Measurements from ENCODE around the gene OXER1.
"Not testable (repeated sequence)": the region's sequence is repeated elsewhere in the genome, so short reads cannot be mapped to it uniquely, and the experiment has no call there.

The OXER1 gene

GRCh38 chr2:42752816-42753813, 10.8 kb downstream of the OXER1 start:
- no peak overlapping the region for H3K4me3 ChIP-seq (ENCODE audit: low read depth, low read length)

DNA sequence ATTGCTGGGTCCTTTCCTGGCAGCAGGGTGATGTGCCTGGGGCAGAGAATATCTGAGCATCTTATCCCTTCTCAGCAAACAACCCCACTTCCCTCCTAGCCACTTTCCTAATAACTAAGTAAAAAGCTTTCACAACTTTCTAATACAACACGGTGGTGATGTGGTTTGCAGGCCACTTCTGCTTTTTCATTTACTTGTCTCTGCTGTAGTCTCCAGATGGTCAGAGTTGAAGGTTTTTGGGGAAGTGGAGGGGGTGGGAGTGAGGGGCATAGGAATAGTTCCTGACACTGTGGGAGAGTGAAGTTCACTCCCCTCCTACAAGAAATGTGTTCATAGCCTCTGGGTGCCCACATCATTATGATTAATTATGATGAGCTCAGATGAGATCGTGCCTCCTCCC, 11.6 kb downstream of the OXER1 start:
- H3K4me3 ChIP-seq (ENCODE audit: low read depth, low read length), result no peak overlapping the region

DNA sequence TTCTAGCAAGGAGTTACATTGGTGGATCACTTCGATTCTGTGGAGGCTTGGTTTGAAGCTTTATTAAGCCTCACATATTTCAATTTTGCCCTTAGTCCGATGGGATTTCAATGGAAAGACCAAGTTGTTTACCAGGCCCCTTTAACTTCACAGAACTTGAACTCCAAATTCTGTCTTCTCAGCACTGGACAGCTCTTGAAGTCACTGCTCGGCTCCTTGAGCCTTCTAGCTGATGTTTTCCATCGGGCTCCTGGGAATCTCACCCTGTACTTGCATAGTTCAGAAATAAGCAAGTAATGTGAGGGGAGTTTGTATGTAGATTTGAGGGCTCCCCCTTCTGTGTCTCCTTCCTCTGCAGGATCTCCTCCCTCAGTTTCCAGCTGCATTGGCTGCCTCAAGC, 15.1 kb downstream of the OXER1 start:
- H3K4me3 ChIP-seq (ENCODE audit: low read depth, low read length), result no peak overlapping the region

- no peak overlapping the region for H3K4me3 ChIP-seq (ENCODE audit: low read depth, low read length)
Observed at GRCh38 chr2:42747422-42747821, 16.5 kb downstream of the OXER1 start.

DNA sequence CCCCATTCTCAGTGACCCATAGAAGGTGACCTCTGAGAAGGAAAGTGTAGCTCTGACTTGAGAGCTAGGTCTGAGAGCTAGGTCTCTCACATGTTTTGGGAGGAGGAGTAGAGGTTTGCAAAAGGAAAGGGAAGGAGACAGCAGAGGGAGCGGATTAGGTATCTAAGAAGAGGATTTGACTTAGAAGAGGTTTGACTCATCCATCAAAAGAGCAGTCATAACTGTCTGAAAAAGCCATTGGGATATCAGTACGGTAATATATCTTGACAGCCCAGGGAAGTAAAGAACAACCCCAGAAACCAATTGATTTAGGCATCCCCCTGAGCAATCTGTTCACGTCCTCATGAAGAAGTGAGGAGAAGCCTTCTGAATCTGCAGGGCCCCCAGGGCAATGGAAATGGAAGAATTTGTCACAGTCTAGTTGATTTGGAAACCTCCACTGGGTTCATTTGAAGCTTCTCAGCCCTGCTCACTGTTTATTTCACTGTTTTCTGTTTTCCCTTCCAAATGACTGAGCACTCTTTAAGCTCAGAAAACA, 19.3 kb downstream of the OXER1 start:
- H3K4me3 ChIP-seq (ENCODE audit: low read depth, low read length), result no peak overlapping the region

- no peak overlapping the region for H3K4me3 ChIP-seq (ENCODE audit: low read depth, low read length)
Observed at GRCh38 chr2:42743659-42743990, 20.3 kb downstream of the OXER1 start.

DNA sequence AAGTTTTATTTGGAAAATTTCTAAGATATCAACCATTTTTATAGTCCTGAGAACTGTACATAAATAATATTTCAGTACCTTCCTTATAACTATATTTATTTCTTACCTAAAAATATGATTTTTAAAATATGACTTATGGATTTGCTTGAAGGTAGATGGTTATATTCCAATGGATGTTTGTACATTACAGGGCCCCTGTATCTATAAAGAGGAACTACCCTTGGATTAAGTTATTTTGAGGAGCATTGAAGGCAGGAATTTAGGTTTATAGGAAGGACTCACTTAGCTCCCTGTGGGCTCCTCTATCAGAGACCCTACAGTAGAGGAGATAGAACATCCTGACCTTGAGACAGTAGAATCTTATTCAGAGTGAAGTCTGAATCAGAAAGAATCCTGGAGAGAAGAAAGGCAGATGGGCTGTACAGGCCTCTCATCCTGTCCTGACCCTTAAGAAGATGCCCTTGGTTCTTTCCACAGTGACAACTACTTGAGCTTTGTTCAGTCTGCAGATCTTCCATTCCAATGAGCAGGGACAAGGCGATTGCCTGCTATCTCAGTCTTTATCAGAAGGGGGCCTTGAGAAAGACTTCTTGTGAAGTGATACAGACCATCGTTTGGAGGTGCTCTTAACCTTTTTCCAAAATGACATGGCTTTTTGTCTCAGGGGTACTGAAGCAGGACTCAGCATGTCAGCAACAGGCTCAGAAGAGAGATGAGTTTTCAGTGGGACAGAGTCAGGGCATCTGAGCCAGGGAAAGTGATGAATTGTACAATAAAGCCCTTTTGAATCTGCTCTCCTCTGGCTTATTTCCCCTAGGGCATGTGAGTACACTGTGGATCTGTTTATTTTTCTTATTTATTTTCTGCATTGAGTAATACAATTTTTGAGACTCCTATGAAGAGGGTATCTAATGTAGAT, 20.9 kb downstream of the OXER1 start:
- no peak overlapping the region for H3K4me3 ChIP-seq (ENCODE audit: low read depth, low read length)

- H3K4me3 ChIP-seq (ENCODE audit: low read depth, low read length), result no peak overlapping the region
Observed at GRCh38 chr2:42741140-42741539, 22.8 kb downstream of the OXER1 start.

DNA sequence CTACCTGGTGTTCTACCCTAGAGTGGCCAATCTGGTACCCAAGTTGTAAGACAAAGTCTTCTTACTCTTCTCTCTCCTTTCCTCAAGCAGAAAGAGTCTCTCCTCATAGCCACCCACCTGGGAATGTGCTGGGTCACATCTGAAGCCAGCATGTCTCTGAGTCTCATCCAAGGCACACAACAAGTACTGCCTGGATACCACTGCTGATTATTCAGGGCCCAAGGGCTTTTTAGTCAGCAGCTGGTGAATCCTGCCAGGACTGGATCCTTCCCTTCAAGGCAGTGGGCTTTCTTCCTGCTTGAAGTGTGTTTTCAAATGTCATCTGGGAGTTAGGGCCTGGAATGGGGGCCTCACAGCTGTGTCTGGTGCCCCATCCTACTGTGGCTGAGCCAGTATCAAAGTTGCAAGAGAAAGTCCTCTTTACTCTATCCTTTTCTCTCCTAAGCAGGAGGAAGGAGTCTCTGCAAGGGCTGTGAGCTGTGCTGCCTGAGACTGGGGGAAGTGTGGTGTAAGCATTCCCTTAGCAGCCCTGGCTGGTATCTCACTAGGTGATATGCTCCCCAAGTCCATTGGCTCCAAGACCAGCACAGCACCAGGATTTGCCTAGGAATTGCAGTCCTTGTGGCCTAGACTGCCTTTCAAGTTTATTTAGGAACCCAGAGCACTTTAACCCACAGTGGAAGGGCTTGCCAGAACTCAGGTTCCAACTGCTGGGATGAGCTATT, 27.2 kb downstream of the OXER1 start:
- no peak overlapping the region for H3K4me3 ChIP-seq (ENCODE audit: low read depth, low read length)

DNA sequence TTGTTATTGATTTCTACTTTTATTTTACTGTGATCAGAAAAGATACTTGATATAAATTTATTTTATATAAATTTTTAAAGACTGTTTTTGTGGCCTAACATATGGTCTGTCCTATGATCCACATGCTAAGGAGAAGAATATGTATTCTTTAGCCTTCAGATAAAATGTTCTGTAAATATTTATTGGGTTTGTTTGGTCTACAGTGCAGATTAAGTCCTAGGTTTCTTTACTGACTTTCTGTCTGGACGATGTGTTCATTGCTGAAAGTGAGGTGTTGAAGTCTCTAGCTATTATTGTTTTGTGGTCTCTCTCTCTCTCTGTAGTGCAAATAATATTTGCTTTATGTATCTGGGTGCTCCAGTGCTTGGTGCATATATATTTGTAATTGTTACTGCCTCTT, 30.1 kb downstream of the OXER1 start:
- no peak overlapping the region for H3K4me3 ChIP-seq (ENCODE audit: low read depth, low read length)

DNA sequence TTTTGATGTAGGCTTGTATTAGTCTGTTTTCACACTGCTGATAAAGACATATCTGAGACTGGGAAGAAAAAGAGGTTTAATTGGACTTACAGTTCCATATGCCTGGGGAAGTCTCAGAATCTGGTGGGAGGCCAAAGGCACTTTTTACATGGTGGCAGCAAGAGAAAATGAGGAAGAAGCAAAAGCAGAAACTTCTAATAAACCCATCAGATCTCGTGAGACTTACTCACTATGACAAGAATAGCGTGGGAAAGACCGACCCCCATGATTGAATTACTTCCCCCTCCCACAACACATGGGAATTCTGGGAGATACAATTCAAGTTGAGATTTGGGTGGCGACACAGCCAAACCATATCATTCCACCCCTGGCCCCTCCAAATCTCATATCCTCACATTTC, 32.6 kb downstream of the OXER1 start:
- not testable (repeated sequence) for H3K4me3 ChIP-seq (ENCODE audit: low read depth, low read length)

GRCh38 chr2:42726680-42727079, 37.3 kb downstream of the OXER1 start:
- H3K4me3 ChIP-seq (ENCODE audit: low read depth, low read length), result no peak overlapping the region

DNA sequence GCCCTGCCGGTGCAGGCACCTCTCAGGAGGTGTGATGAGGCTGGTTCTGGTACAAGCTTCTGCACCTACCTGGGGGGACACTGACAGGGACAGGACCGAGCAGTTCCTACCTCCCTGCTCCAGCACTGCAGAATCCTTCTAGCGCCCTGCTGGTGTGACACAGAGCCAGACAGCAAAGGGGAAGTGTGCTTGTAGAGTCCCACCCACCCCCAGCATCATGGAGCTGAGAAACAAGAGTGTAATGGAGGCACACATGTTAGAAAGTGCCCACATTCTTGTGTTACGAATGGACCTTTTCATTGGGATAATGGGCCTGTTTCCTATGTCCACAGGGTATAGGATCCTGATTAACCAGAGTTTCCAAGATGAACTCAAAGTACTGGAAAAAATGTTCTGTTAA, 38.3 kb downstream of the OXER1 start:
- H3K4me3 ChIP-seq (ENCODE audit: low read depth, low read length), result no peak overlapping the region

GRCh38 chr2:42724886-42725285, 39.0 kb downstream of the OXER1 start:
- no peak overlapping the region for H3K4me3 ChIP-seq (ENCODE audit: low read depth, low read length)

- no peak overlapping the region for H3K4me3 ChIP-seq (ENCODE audit: low read depth, low read length)
Observed at GRCh38 chr2:42723465-42723864, 40.5 kb downstream of the OXER1 start.

GRCh38 chr2:42722320-42723190, 41.4 kb downstream of the OXER1 start:
- H3K4me3 ChIP-seq (ENCODE audit: low read depth, low read length), result no peak overlapping the region

GRCh38 chr2:42721898-42722297, 42.0 kb downstream of the OXER1 start:
- no peak overlapping the region for H3K4me3 ChIP-seq (ENCODE audit: low read depth, low read length)

GRCh38 chr2:42714686-42715085, 49.2 kb downstream of the OXER1 start:
- H3K4me3 ChIP-seq (ENCODE audit: low read depth, low read length), result no peak overlapping the region

DNA sequence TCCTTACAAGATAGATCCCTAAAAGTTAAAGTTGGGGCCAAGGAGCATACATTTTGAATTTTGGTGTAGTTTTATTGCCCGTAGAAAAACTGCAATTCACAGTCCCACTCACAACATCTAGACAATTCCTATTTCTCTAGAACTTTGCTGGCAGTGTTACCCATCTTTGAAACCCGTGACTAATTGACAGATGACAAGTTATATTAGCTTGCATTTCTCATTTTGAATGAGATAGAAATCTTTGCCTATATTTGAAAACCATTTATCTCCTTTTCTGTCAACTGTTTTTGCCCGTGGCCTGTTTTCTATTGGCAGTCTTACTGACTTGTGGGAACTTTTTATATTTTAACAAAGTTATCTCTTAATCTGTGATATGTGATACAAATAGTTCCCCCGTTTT, 50.0 kb downstream of the OXER1 start:
- no peak overlapping the region for H3K4me3 ChIP-seq (ENCODE audit: low read depth, low read length)

GRCh38 chr2:42712934-42713333, 51.0 kb downstream of the OXER1 start:
- H3K4me3 ChIP-seq (ENCODE audit: low read depth, low read length), result no peak overlapping the region
